SU-DHL-6 (cell line): ENCODE measurements around the gene PVALEF.

ENCODE experiments used
- CTCF ChIP-seq: fragments of 200-600 bp; sonication (generic); IDR thresholded peaks from one replicate; pipeline ENCODE4 v1.5.1; 2017; ENCODE audit warnings: antibody characterized with exemption, mild to moderate bottlenecking, low read length, moderate library complexity; ENCODE audit not compliant: insufficient read depth, poor library complexity, severe bottlenecking
- EZH2phosphoT487 ChIP-seq: fragments of 200-600 bp; sonication (generic), shearing (Covaris generic); conservative IDR thresholded peaks from 2 replicates; pipeline ENCODE4 v1.6.1; 2018; ENCODE audit warnings: mild to moderate bottlenecking, antibody characterized with exemption, low read length, moderate library complexity, mixed read lengths

GRCh38 chr17:81116704-81117103 is 48.6 kb upstream of the PVALEF start:
- no peak for TF ChIP-seq CTCF
- no peak for TF ChIP-seq EZH2phosphoT487
